Bronchial epithelial cell (primary cell): ENCODE data around the gene CCNJL. TPM values are rescaled to one million over a fixed set of nuclear protein-coding genes. Genes with fewer than 3 reads are reported as not detected.

Source experiments
- DNase-seq: peaks from one replicate; pipeline ENCODE4 v3.0.0-alpha.2; 2010; ENCODE audit warnings: low read depth
- FAIRE-seq: peaks from 2 replicates; lab custom pipeline; 2011; peaks lifted over from hg19 to GRCh38; lab: Jason Lieb, UNC
- H3K27me3 ChIP-seq: 2 replicates; pipeline ENCODE4 v1.5.1; 2011; ENCODE audit warnings: low read length; ENCODE audit not compliant: control insufficient read depth, insufficient read depth
- H3K36me3 ChIP-seq: 2 replicates; pipeline ENCODE4 v1.5.1; 2011; ENCODE audit warnings: low read length; ENCODE audit not compliant: control insufficient read depth, insufficient read depth
- H3K4me3 ChIP-seq: 2 replicates; pipeline ENCODE4 v1.5.1; 2011; ENCODE audit warnings: mild to moderate bottlenecking, low read depth, low read length, control low read depth
- CTCF ChIP-seq: IDR thresholded peaks from 2 replicates; pipeline ENCODE4 v1.5.1; 2011; ENCODE audit warnings: mild to moderate bottlenecking, moderate library complexity, low read length, control low read depth, inconsistent platforms; ENCODE audit not compliant: insufficient read depth, severe bottlenecking
- total RNA-seq: library from RNA; depleted of rRNA; stranded (reverse); fragments of >200 nt; gene quantifications from 2 replicates; pipeline ENCODE4 v1.2.1, GENCODE V29; 2014

The CCNJL gene
- total RNA-seq, 1 donor from 2014 or later: 4.2 TPM

DNA sequence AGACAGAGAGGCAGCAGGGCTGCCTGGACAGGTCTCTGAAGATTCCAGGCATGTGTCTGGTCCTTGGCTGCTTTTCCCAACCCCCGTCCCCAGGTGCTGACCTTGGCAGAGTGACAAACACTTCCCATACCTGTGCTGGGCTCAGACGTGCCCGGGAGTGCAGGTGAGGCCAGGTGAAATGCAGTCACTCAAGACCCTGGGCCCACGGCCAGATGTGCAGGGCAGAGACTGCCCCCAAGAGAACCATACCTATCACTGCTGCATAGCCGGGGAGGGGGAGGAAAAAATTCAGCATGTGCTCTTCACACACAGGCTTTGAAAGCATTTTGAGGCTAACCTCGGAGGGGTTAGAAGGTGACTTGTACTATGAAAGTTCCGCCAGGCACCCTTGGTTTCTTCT lies 22.6 kb downstream of the CCNJL start:
- Histone ChIP-seq H3K36me3 (no peaks in the 10 kb centered on the region), H3K27me3 (no peaks in the 10 kb centered on the region), H3K4me3 (no peak overlapping the region)
- TF ChIP-seq CTCF: no peak
- FAIRE-seq: no peak
- peak; percentile 82 for DNase-seq

GRCh38 chr5:160289356-160289651 lies 23.1 kb downstream of the CCNJL start:
- H3K27me3 ChIP-seq: no peaks in the 10 kb centered on the region
- DNase-seq (no peak), FAIRE-seq (no peak)
- TF ChIP-seq CTCF: no peak
- H3K36me3 ChIP-seq: no peaks in the 10 kb centered on the region
- no peak overlapping the region for H3K4me3 ChIP-seq

GRCh38 chr5:160287378-160288051 lies 24.8 kb downstream of the CCNJL start:
- Histone ChIP-seq H3K27me3 (no peaks in the 10 kb centered on the region), H3K4me3 (no peak overlapping the region), H3K36me3 (no peaks in the 10 kb centered on the region)
- no peak for FAIRE-seq
- TF ChIP-seq CTCF: no peak
- DNase-seq: peak; percentile 57

DNA sequence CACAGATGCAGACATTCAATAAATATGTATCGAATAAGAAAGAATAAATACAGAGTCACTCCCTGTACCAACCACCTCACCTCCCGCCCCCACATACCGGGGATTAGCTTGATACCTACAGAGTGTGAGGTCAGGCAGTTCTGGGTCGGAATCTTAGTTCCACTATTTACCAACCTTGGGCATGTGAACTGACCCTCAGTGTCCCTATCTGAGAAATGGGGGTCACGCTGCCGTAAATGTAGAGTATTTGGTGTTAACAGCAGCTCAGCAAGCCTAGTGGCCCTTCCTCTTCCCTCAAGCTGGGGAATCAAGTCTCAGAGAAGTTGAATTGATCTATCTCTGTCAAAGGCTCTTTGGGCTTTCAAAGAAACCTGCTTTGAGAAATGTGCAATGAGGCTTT lies 25.4 kb downstream of the CCNJL start:
- FAIRE-seq (no peak), DNase-seq (no peak)
- TF ChIP-seq CTCF: no peak
- no peaks in the 10 kb centered on the region for H3K27me3 ChIP-seq
- H3K36me3 ChIP-seq: no peaks in the 10 kb centered on the region
- no peak overlapping the region for H3K4me3 ChIP-seq

DNA sequence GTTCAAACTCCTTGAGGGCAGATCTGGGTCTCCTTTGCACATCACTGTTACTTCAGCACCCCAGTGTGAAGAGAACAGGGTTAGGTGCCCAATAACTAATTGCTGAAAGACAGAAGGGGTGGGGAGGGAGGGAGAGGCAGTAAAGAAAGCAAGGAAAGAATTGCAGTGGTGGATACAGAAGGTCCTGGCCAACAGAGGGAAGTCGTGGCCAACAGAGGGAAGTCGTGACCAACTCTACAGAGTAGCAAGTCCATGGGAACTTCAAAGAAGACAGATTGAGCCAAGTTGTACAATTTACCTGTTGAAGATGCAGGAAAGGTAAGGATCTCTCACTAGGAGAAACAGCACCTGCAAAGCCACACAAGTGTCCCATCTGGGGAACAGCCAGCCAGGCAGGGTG lies 27.0 kb downstream of the CCNJL start:
- DNase-seq (no peak), FAIRE-seq (no peak)
- Histone ChIP-seq H3K36me3 (no peaks in the 10 kb centered on the region), H3K27me3 (no peaks in the 10 kb centered on the region), H3K4me3 (no peak overlapping the region)
- TF ChIP-seq CTCF: no peak

GRCh38 chr5:160284291-160284873 lies 28.0 kb downstream of the CCNJL start:
- Histone ChIP-seq H3K27me3 (no peaks in the 10 kb centered on the region), H3K36me3 (no peaks in the 10 kb centered on the region), H3K4me3 (no peak overlapping the region)
- no peak for TF ChIP-seq CTCF
- DNase-seq: no peak
- no peak for FAIRE-seq
